HepG2 (cell line): ENCODE results near the gene TSNAXIP1. TPM values are rescaled to one million over a fixed set of nuclear protein-coding genes. Genes with fewer than 3 reads are reported as not detected.

Experiments
- DPF2 ChIP-seq: sonication (generic); formaldehyde crosslinking; IDR thresholded peaks from 2 replicates; pipeline ENCODE4 v1.4.0; 2020; ENCODE audit warnings: mild to moderate bottlenecking, low read depth, missing genetic modification reagents, borderline replicate concordance
- FIP1L1 ChIP-seq: fragments of 200-400 bp; formaldehyde crosslinking; IDR thresholded peaks from 2 replicates; pipeline ENCODE4 v1.6.1; 2018; ENCODE audit warnings: low read depth, mild to moderate bottlenecking, low read length, moderate library complexity, borderline replicate concordance; ENCODE audit not compliant: insufficient read depth
- FOXK1 ChIP-seq: sonication (generic); formaldehyde crosslinking; IDR thresholded peaks from 2 replicates; pipeline ENCODE4 v1.4.0; 2020; ENCODE audit warnings: low read depth, missing genetic modification reagents, borderline replicate concordance
- GABPB1 ChIP-seq: IDR thresholded peaks from 2 replicates; pipeline ENCODE4 v1.6.1; 2016; ENCODE audit warnings: mild to moderate bottlenecking, missing genetic modification reagents, moderate library complexity, missing compliant biosample characterization
- HNF4G ChIP-seq, 2 experiments: sonication (generic) in 1 of 2; formaldehyde crosslinking in 1 of 2; IDR thresholded peaks; 2 replicates each; pipeline versions ENCODE4 v1.4.0 to v1.6.1; 2011 to 2020; ENCODE audit warnings: borderline replicate concordance in 2 of 2, low read depth in 2 of 2, mild to moderate bottlenecking in 2 of 2, low read length in 1 of 2, missing genetic modification reagents in 1 of 2, moderate library complexity in 1 of 2
- JUNB ChIP-seq: sonication (generic); formaldehyde crosslinking; IDR thresholded peaks from 2 replicates; pipeline ENCODE4 v1.8.0; 2022; ENCODE audit warnings: missing genetic modification reagents, mild to moderate bottlenecking, borderline replicate concordance
- MAZ ChIP-seq, 2 experiments: sonication (generic) in 1 of 2; formaldehyde crosslinking in 1 of 2; IDR thresholded peaks; 2 replicates each; pipeline versions ENCODE4 v1.5.0 to v1.6.1; 2012 to 2020; ENCODE audit warnings: low read depth in 2 of 2, mild to moderate bottlenecking in 2 of 2, borderline replicate concordance in 1 of 2, improper control_type of control experiment in 1 of 2, low read length in 1 of 2, missing genetic modification reagents in 1 of 2, moderate library complexity in 1 of 2
- MYC ChIP-seq: sonication (generic); formaldehyde crosslinking; IDR thresholded peaks from 2 replicates; pipeline ENCODE4 v1.9.0; 2021; ENCODE audit warnings: missing genetic modification reagents, borderline replicate concordance
- NRL ChIP-seq: sonication (generic); formaldehyde crosslinking; IDR thresholded peaks from 2 replicates; pipeline ENCODE4 v1.5.0; 2020; ENCODE audit warnings: missing genetic modification reagents, mild to moderate bottlenecking, moderate library complexity, borderline replicate concordance
- PHF20 ChIP-seq: sonication (generic); formaldehyde crosslinking; IDR thresholded peaks from 2 replicates; pipeline ENCODE4 v1.5.0; 2020; ENCODE audit warnings: mild to moderate bottlenecking, missing genetic modification reagents
- SAFB2 ChIP-seq: sonication (generic); formaldehyde crosslinking; IDR thresholded peaks from 2 replicates; pipeline ENCODE4 v1.5.1; 2020; ENCODE audit warnings: missing genetic modification reagents, low read depth, mild to moderate bottlenecking, borderline replicate concordance
- SATB2 ChIP-seq: sonication (generic); formaldehyde crosslinking; IDR thresholded peaks from 2 replicates; pipeline ENCODE4 v1.5.0; 2020; ENCODE audit warnings: missing genetic modification reagents
- SIN3A ChIP-seq: IDR thresholded peaks from 2 replicates; pipeline ENCODE4 v1.6.1; 2011; ENCODE audit warnings: low read depth, mild to moderate bottlenecking, control low read depth, low read length, borderline replicate concordance
- ZBTB20 ChIP-seq: sonication (generic); formaldehyde crosslinking; IDR thresholded peaks from 2 replicates; pipeline ENCODE4 v1.8.1; 2023; ENCODE audit warnings: missing genetic modification reagents, low read depth, mild to moderate bottlenecking, borderline replicate concordance
- ZKSCAN5 ChIP-seq: sonication (generic); formaldehyde crosslinking; IDR thresholded peaks from 2 replicates; pipeline ENCODE4 v1.5.1; 2020; ENCODE audit warnings: mild to moderate bottlenecking, missing genetic modification reagents
- ZNF136 ChIP-seq: sonication (generic); formaldehyde crosslinking; IDR thresholded peaks from 2 replicates; pipeline ENCODE4 v1.8.1; 2022; ENCODE audit warnings: low read depth, mild to moderate bottlenecking, moderate library complexity, missing genetic modification reagents
- ZNF234 ChIP-seq: sonication (generic); formaldehyde crosslinking; conservative IDR thresholded peaks from 2 replicates; pipeline ENCODE4 v1.5.1; 2020; ENCODE audit warnings: mild to moderate bottlenecking, missing genetic modification reagents
- ZNF782 ChIP-seq: sonication (generic); formaldehyde crosslinking; IDR thresholded peaks from 2 replicates; pipeline ENCODE4 v1.4.0; 2020; ENCODE audit warnings: missing genetic modification reagents, mild to moderate bottlenecking, borderline replicate concordance
- ZNF839 ChIP-seq: sonication (generic); formaldehyde crosslinking; IDR thresholded peaks from 2 replicates; pipeline ENCODE4 v1.4.0; 2020; ENCODE audit warnings: missing genetic modification reagents, mild to moderate bottlenecking, borderline replicate concordance
- ZNF883 ChIP-seq: sonication (generic); formaldehyde crosslinking; IDR thresholded peaks from 2 replicates; pipeline ENCODE4 v1.5.1; 2020; ENCODE audit warnings: mild to moderate bottlenecking, missing genetic modification reagents; ENCODE audit errors: not compliant biosample characterization
- polyA plus RNA-seq, 8 experiments: library from polyadenylated mRNA; depleted of rRNA in 3 of 8; stranded (reverse) in 7 of 8; unstranded in 1 of 8; fragments of >200 nt; fragmentation: Illumina TruSeq in 4 of 8; extraction: Trizol in 4 of 8; gene quantifications; 2 replicates each; pipeline versions ENCODE4 v1.2.1 to v1.2.3, GENCODE V29; 2011 to 2016; ENCODE audit warnings: low read depth in 4 of 8, missing spikeins in 1 of 8, mixed read lengths in 1 of 8; ENCODE audit not compliant: insufficient read depth in 1 of 8
- total RNA-seq, 5 experiments: library from RNA; depleted of rRNA; stranded (reverse); fragments of >200 nt; fragmentation: Illumina TruSeq; extraction: Trizol; gene quantifications; 2 replicates each; pipeline ENCODE4 v1.2.3, GENCODE V29; 2016; ENCODE audit warnings: low read depth in 1 of 5
- TF ChIP-seq, protein P1 (sequence below): sonication (generic); formaldehyde crosslinking; IDR thresholded peaks from 2 replicates; pipeline ENCODE4; 2020; ENCODE audit warnings: missing genetic modification reagents, mild to moderate bottlenecking, borderline replicate concordance
- TF ChIP-seq, protein P2 (sequence below): sonication (generic); formaldehyde crosslinking; IDR thresholded peaks from 2 replicates; pipeline ENCODE4 v1.4.0; 2020; ENCODE audit warnings: mild to moderate bottlenecking, missing genetic modification reagents
- TF ChIP-seq, protein P3 (sequence below): sonication (generic); formaldehyde crosslinking; IDR thresholded peaks from 2 replicates; pipeline ENCODE4 v1.4.0; 2020; ENCODE audit warnings: missing genetic modification reagents

Gene TSNAXIP1
- total and polyA plus RNA-seq, 2 of the 13 experiments (the other 11 are each of a cell fraction or from before 2014, with no cell fraction given), result 0.37 to 0.86 TPM

DNA sequence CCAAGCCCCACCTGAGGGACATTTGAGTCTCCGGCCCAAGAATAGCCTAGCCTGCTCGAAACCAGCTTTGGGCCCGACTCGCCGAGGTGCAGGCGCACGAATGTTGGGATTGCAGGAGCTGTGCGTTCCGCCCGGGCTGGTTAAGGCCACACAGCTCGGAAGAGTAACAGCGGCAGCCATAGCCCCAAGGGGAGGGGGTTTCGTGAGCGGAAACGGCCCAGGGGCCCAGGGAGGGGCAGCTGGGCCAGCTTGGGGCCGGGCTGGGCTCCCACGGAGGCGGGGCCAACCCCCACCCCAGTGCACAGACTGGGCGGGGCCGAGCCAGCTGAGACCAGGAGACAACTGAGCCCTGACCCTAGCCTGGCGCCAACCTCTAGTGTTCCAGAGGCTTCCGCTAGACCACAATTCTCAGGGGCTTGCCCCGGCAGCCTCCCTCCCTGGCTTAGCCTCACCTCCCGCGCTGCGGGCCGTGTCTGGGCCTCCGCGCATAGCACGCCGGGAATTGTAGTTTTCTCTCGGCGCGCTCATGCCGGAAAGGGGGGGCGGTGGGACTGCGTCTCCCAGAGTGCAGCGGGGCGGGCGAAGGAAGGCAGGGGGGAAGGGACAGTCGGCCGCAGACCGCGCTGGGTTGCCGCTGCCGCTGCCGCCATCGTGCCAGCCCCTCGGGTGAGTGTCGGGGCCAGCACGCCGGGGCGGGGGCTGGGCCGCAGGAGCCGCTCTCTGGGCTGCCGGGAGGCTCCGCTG is 39.8 kb downstream of the TSNAXIP1 start, which contains the start of gene NUTF2 (continued):
- TF ChIP-seq, protein P1, sequence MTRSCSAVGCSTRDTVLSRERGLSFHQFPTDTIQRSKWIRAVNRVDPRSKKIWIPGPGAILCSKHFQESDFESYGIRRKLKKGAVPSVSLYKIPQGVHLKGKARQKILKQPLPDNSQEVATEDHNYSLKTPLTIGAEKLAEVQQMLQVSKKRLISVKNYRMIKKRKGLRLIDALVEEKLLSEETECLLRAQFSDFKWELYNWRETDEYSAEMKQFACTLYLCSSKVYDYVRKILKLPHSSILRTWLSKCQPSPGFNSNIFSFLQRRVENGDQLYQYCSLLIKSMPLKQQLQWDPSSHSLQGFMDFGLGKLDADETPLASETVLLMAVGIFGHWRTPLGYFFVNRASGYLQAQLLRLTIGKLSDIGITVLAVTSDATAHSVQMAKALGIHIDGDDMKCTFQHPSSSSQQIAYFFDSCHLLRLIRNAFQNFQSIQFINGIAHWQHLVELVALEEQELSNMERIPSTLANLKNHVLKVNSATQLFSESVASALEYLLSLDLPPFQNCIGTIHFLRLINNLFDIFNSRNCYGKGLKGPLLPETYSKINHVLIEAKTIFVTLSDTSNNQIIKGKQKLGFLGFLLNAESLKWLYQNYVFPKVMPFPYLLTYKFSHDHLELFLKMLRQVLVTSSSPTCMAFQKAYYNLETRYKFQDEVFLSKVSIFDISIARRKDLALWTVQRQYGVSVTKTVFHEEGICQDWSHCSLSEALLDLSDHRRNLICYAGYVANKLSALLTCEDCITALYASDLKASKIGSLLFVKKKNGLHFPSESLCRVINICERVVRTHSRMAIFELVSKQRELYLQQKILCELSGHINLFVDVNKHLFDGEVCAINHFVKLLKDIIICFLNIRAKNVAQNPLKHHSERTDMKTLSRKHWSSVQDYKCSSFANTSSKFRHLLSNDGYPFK (CRISPR knock-in tag), result peak; percentile 98
- TF ChIP-seq HNF4G (IDR thresholded peaks at IDR 0.05; ENCODE audit: borderline replicate concordance, low read depth, low read length) (no peak; the same call in 1 of the 2 replicates), HNF4G (CRISPR knock-in tag; IDR thresholded peaks at IDR 0.05; ENCODE audit: borderline replicate concordance, low read depth) (peak; percentile 55; the same call in 1 of the 2 replicates), SAFB2 (CRISPR knock-in tag) (peak; percentile 72; the same call in 1 of the 2 replicates), ZBTB20 (CRISPR knock-in tag) (peak; percentile 90; the same call in 1 of the 2 replicates), JUNB (CRISPR knock-in tag) (no peak), ZNF234 (CRISPR knock-in tag) (peak; percentile 80; the same call in 1 of the 2 replicates), GABPB1 (CRISPR knock-in tag) (peak; percentile 93), ZNF883 (CRISPR knock-in tag) (peak; percentile 85), ZNF839 (CRISPR knock-in tag) (peak; percentile 70; the same call in 1 of the 2 replicates), FIP1L1 (no peak), MYC (peak; percentile 94), SATB2 (peak; percentile 66; the same call in 1 of the 2 replicates), ZNF136 (CRISPR knock-in tag) (peak; percentile 91; the same call in 1 of the 2 replicates), PHF20 (CRISPR knock-in tag) (peak; percentile 66), DPF2 (CRISPR knock-in tag) (peak; percentile 21; the same call in 1 of the 2 replicates), ZKSCAN5 (CRISPR knock-in tag) (peak; percentile 71; the same call in 1 of the 2 replicates), ZNF782 (CRISPR knock-in tag) (peak; percentile 81; the same call in 1 of the 2 replicates), FOXK1 (CRISPR knock-in tag) (peak; percentile 89), NRL (CRISPR knock-in tag) (peak; percentile 61), MAZ (IDR thresholded peaks at IDR 0.05; ENCODE audit: borderline replicate concordance, low read depth, low read length) (peak; percentile 96), MAZ (CRISPR knock-in tag; IDR thresholded peaks at IDR 0.05; ENCODE audit: low read depth) (peak; percentile 98), SIN3A (peak; percentile 85; the same call in 1 of the 2 replicates)
- TF ChIP-seq, protein P2, sequence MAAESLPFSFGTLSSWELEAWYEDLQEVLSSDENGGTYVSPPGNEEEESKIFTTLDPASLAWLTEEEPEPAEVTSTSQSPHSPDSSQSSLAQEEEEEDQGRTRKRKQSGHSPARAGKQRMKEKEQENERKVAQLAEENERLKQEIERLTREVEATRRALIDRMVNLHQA, result no peak
- TF ChIP-seq, protein P3, sequence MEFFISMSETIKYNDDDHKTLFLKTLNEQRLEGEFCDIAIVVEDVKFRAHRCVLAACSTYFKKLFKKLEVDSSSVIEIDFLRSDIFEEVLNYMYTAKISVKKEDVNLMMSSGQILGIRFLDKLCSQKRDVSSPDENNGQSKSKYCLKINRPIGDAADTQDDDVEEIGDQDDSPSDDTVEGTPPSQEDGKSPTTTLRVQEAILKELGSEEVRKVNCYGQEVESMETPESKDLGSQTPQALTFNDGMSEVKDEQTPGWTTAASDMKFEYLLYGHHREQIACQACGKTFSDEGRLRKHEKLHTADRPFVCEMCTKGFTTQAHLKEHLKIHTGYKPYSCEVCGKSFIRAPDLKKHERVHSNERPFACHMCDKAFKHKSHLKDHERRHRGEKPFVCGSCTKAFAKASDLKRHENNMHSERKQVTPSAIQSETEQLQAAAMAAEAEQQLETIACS (CRISPR knock-in tag), result no peak; the same call in 1 of the 2 replicates
